Measurements from ENCODE around the gene NFIA.

The NFIA gene

DNA sequence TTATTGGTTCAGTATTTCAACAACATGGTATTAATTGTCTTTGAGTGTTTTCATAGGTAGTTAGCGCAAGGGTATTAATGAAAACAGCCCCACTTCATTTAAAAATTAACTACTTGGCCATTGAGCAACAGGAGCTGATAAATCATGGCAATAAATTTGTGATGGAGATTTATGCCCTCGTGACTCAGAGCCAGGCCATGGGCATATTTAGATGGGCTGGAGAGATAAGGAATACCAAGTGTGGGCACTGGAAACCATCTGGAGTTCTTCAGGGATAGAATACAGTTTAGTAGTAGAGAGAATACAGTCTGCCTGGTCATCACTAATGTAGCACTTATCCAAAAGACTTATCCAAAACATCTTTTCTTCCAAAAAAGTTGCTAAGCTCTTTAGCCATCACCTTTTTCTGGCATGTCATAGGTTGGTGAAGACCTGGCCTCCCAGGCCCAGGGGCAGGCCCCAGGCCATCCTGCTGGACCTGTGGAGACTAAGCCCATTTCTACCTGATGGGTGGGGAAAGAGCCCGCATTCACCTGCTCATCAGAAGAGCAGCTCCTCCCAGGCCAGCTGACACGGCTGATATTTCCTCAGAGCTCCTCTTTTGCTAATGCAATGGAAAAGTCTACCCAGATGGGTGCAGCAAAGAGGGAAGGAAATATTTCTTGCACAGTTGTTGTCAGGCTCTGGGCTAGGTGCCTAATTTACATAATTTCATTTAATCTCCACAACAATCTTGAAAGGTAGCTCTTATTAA is 404.6 kb downstream of the NFIA start:
- DNase-seq (ENCODE audit: low read depth, low spot score), result no peak

DNA sequence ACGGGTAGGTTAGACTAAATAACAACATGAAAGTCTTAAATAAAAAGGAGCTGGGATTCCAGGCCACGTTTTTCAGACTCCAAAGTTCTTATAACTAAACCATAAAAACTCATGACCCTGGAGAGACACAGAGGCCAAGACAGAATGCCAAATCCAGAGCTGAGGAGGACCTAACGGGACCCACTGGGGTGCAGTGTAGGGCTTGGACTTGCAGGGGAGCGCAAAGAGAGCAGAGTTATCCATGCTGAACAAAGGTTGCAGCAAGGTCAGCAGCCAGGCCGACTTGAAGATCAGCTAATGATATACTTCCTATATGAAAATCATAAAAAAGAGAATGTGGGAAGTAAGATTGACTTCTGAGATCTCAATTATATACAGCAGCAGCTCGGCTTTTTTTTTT is 405.4 kb downstream of the NFIA start:
- DNase-seq (ENCODE audit: low read depth, low spot score), result no peak

DNA sequence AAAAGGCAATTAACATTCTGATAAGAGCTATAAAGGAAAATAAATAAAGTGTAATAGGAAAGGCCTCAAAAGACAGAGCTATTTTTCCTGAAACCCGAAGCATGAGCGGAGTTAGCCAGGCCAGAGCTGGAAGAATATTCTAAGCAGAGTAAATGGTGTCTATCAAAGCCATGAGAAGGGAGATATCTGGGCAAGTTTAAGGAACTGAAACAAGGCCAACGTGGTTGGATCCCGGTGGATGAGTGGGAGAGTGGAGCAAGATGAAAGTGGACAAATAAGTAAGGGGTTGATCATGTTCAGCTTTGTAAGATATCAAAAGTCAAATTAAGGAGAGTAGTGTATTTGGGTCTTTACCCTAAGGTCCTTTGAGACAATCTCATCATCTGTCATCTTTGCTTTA is 408.6 kb downstream of the NFIA start:
- DNase-seq (ENCODE audit: low read depth, low spot score), result no peak

DNA sequence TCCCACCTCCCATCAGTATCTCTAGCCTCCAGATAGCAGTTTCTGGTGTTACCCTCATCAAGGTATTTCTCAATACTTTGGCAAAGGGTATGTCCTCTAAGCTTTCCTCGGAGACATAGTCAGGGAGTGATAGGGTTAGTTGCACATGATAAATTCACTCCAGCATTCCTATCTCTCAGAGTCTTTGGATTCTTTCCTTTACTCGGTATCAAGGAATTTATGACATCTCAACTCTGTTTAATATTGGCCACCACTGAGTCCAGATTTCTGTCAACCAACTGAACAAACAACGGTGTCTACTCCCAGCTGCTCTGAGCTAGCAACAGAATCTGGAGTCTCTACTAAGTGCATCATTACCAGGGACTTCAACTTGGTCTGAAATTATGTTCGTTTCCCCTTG is 409.1 kb downstream of the NFIA start:
- no peak for DNase-seq (ENCODE audit: low read depth, low spot score)

DNA sequence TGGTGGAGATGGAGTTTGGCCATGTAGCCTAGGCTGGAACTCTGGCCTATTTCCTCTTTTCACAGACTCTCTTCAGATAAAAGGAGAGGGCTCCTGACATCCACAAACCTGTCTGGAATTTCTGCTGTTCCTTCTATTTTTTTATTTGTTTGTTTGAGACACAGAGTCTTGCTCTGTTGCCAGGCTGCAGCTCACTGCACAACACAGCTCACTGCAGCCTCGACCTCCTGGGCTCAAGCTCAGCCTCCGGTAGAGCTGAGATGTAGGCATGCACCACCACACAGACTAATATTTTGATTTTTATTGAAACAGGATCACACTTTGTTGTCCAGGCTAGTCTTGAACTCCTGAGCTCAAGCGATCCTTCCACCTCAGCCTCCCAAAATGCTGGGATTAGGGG is 411.6 kb downstream of the NFIA start:
- DNase-seq (ENCODE audit: low read depth, low spot score), result no peak

DNA sequence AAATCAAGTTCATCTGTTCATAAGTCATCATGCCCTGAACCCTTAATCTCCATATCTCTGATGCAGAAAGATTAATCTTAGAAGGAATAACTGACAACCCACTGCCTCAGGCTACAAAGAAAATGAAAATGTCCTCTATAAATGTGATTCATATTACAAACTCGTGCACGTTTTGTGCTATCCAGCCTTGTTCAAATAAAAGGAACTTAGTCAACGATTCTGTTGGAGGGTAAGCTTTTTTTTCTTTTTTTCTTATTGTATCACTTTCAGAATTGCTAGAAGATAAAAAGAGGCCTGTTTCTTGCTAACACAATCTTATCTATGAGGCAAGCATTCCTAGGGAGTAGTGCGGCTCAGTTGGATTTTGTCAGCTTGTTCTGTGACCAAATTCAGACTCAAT is 414.1 kb downstream of the NFIA start:
- DNase-seq (ENCODE audit: low read depth, low spot score), result no peak

DNA sequence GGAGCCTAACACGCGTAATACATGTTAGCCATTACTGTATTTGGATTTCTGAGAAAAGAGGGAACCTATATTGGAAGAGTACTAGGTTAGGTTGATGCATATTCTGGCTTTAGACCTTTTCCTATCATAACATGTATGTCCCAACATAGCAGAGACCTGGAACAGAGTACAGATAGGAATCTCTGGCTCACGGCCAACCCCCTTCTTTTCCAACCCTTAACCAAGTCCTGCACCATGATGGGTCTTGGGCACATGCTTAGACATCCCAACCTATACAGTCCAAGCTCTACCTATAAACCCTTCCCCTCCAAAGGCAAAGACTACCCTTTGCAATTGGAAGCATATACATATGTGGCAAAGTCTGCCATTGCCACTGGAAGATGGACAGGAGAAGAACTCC is 414.7 kb downstream of the NFIA start:
- no peak for DNase-seq (ENCODE audit: low read depth, low spot score)

DNA sequence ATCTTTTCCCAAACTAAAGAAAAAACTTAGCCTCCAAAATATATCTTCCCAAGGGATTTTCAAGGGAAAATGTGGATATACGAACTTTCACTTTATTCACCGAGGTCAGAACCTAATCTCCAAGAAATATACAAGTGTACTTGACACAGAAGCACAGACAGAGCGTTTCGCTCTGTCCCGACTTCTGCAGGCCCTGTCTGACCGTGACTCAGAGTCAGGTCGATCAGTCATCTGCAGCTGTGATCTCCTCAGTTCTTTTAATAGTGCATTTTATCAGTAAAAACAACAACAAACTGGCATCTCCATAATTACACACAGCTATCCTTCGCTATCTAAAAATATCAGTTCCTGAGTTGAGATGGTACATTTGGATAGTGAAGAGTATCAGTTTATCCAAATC is 416.0 kb downstream of the NFIA start:
- DNase-seq (ENCODE audit: low read depth, low spot score), result no peak

DNA sequence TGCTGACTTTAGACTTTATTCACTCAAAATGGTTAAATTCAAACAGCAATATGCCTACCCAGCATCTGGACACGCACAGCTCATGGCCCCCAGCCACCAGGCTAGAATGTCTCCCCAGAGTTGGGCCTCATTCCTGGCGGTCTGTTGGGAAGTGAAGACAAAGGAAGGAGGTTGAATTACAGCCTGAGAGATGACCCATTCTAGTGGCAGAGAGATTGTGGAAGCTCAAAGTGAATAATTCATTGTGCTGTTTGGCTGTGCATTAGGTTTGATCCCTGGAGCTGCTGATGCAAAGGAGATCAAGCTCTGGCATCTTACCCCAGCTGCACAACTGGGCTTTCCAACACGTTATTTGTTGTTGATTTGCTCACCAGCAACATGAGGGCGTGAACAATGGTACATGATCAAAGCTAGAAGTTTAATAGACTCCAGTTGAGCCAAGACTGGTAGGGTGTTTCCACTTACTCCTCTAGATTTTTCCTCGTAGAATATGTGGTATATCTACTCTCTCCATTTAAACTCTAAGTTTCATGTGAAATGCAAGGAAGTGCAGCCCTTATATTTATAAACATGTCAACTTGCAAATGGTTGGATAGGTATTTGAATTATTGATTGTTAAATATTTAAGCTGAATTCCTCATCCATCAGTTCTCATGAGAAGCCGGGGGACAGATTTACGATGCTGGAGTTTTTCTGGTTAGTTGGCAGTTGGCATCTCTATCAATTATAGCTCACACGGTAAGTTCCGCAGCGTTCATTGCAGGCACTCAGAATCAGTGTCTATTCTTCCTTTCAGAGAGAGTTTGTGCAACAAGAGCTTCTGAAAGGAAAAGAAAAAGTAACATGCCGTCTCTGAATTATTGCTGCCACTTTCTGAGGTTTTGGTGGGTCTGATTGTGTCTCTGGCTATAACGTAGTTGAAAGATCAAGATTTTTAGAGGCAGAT is 419.9 kb downstream of the NFIA start:
- DNase-seq (ENCODE audit: low read depth, low spot score), result no peak

DNA sequence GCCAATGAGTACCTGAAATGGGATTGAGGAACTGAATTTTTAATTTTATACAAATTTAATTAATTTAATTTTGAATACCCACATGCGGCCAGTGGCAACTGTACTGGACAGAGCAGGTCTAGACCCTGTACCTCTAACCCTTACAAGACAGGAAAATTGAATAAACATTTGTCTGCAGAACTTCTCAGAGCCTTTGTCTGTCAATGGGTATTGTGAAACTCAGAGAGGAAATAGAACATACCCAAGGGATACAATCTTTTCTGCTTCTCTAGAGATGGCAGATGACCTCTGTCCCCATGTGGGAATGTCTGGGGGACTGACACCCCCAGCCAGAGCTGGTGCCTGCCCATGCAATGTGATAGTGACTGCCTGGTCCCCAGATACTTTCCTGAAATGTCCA is 421.9 kb downstream of the NFIA start:
- DNase-seq (ENCODE audit: low read depth, low spot score), result no peak

DNA sequence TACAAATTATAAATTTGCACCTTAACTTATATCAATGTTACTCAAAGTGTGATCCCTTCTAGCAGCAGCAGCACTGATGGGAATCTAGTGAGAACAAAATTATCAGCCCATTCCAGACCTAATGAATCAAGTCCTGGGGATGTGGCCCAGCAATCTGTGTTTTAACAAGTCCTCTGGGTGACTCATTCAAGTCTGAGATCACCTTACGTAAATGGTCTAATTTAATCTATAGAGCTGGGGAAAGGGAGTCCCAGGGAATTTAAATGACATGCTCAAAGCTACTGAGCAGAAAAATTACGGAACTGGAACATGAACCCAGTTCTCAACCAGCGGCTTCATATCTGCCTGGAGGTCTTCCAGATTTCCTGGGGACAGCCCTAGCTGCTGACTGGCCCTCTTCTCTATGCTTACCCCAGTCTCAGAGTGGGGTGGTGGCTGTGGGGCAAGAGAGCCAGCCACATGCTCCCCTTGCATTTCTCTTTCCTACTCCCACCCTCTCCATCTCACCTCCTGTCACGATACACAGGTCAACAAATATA is 422.6 kb downstream of the NFIA start:
- no peak for DNase-seq (ENCODE audit: low read depth, low spot score)

DNA sequence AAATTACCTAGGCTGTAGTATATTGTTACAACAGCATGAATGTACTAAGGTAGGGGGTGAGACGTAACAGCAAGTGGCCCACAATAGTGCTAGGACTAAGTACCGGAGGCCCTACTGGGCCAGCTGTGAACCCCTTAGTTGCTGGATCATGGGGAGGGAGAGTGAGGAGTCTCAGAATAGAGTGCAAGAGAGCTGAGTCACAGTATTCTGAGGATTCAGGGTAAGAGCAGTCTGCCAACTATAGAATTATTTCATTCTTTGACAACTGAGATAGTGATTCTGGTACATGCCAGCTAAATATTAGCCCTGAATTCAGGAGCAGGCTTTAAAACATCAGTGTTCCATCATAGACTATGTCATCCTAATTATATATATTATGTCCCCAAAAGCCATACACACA is 423.9 kb downstream of the NFIA start:
- no peak for DNase-seq (ENCODE audit: low read depth, low spot score)

DNA sequence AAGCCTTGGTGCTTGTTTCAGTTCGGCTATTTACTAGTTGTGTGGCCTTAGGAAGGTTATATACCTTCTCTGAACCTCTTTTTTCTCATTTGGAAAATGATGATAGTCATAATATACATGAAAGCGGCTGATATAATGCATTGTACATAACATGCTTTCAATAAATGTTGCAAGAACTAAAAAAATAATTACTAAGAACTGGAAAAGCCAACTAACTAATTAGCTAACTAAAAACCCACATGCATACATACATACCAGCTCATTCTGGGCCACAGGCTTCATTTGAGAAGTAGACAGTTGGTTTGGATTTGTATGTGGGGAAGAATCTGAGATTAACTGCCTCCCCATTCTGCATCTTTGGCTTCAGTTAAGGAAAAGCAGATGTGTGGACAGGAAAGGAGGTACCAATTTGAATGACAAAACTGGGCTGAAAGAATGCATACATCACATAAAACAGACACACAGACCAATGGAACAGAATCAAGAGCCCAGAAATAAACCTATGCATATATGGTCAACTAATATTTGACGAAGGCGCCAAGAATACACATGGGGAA is 424.7 kb downstream of the NFIA start:
- DNase-seq (ENCODE audit: low read depth, low spot score), result no peak

Data from brain pericyte (primary cell).